Cardiac septum (tissue), 1 donor: ENCODE measurements around the gene MEGF8. TPM values are rescaled to one million over a fixed set of nuclear protein-coding genes. Genes with fewer than 3 reads are reported as not detected.

Source experiments
- DNase-seq: peaks from one replicate; pipeline ENCODE4 v3.0.0-alpha.2; 2020; ENCODE audit warnings: low spot score
- intact Hi-C: fragments of 100-400 bp; cut with DNase I; formaldehyde crosslinking; loops from one replicate; pipeline ENCODE4 v1.14.0; 2022
- total RNA-seq: library from RNA; stranded (reverse); fragmentation: NEBNext Ultra II Directional; extraction: Animal tissue kit (Norgen Biotek cat#: 25700); gene quantifications from one replicate; pipeline ENCODE4 v1.2.1, GENCODE V29; 2021
- donor health status: DM: no; HTN: no; CAD: no.

MEGF8 gene
- total RNA-seq, 1 donor from 2014 or later, result 45.8 TPM

DNA sequence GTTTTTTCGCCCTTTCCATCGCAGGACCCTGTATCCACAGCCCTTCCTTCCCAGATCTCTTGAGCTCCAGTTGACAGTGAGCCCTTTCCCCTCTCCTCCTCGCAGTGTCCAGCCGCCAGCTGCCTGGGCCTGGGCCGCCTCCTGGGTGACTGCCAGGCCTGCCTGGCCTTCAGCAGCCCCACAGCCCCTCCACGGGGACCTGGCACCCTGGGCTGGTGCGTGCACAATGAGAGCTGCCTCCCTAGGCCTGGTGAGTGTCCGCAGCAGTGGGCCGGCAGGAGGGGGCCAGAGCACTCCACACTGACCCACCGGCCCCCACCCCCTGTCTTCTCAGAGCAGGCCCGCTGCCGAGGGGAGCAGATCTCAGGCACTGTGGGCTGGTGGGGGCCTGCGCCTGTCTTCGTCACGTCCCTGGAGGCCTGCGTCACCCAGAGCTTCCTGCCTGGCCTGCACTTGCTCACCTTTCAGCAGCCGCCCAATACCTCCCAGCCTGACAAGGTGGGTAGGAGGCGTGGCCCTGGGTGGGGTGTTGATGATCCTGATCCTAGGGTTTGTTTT lies 19.0 kb downstream of the MEGF8 start:
- no peak for DNase-seq
- intact Hi-C loops, result no loop called here

DNA sequence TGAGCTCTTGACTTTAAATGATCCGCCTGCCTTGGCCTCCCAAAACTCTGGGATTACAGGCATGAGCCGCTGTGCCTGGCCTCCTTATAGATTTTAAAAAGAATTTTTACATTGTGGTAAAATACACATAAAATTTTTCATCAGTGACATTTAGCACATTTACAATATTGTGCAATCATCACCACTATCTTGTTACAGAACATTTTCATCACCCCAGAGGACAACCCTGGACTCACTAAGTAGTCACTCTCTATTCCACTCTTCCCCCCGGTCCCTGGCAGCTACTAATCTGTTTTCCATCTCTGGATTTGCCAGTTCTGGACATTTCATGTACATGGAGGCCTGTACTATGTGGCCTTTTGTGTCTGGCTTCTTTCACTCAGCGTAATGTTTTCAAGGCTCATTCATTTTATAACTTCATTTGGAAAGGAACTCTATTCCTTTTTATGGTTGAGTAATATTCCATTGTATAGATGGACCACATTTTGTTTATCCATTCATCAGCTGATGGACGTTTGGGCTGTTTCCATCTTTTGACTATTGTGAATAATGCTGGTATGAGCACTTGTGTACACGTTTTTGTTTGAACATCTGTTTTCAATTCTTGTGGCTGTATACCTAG lies 19.9 kb downstream of the MEGF8 start:
- no peak for DNase-seq
- intact Hi-C loops, result no loop called here

DNA sequence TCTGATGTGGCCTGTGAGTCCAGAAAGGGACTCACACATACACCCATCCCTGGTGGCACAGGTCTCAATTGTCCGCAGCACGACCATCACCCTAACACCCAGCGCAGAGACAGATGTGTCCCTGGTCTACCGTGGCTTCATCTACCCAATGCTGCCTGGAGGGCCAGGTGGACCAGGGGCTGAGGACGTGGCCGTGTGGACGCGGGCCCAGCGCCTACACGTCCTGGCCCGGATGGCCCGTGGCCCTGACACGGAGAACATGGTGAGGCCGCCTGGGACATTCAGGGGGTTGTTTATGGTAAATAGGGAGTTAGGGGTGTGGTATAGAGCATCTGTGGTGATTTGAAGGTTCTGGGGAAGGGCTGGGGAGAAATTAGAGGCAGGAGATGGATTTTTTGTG lies 22.8 kb downstream of the MEGF8 start:
- intact Hi-C loops, result no loop called here
- no peak for DNase-seq

DNA sequence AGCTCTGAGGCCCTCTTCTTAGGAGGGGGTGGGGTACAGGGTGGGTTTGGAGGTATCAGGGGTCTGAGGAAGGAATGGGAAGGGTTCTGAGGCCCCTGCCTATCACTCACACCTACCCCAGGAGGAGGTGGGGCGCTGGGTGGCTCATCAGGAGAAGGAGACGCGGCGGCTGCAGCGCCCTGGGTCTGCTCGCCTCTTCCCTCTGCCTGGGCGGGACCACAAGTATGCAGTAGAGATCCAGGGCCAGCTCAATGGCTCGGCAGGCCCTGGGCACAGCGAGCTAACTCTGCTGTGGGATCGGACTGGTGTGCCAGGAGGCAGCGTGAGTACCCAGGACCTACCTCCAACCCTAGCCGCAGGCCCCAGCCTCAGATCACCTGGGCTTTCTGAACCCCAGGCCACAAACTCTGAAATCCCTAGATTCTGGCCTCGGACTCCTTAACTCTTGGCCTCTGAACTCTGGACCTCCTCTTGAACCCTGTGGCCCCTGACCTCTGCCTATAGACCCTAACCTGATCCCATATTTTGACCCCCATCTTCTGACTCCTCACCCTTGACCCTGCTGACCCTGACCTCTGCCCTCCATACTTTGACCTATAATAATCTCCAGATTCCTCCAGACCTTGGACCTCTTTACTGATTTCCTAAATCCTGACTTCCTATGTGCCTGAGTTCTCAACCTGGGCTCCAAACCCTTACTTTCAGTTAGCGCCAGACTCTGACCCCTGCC lies 24.1 kb downstream of the MEGF8 start:
- intact Hi-C loops, result no loop called here
- no peak for DNase-seq

DNA sequence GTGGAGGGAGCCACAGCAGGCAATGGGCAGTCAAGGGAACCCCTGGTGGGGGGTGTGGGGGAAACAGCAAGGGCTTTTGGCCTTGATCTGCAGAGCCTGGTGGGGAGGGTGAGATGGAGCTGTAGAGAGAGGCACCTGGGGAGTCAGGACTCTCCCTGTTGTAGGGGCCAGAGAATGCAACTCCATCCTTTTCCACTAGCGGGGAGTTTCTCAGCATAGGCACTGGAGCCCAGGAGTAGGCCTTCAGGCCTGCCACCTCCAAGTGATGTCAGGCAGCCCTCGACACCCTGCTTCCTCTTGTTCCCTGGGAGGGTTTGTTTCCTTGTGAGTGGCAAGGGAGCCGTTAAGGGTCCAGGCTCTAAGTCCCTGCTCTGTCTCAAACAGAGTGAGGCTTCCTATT lies 25.0 kb downstream of the MEGF8 start:
- intact Hi-C loops, result no loop called here
- no peak for DNase-seq

DNA sequence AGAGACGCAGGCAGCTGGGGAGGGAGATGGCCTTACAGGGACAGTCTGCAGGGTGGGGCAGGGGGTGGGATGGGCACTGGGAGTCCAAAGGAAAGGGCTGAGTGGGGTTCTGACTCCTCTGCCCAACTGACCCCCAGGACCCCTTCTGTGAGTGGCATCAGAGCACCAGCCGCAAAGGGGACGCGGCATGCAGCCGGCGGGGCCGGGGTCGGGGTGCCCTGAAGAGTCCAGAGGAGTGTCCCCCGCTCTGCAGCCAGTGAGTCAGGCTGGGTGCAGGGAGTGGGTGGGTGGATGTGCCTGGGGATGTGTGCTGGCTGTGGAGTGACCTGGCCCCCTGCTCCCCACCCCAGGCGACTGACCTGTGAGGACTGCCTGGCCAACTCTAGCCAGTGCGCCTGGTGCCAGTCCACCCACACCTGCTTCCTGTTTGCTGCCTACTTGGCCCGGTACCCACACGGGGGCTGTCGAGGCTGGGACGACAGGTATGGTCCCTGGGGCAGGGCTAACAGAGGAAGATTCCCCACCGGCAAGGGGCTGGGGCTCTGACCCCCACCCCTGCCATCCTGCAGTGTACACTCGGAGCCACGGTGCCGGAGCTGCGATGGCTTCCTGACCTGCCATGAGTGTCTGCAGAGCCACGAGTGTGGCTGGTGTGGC lies 25.8 kb downstream of the MEGF8 start:
- DNase-seq, result no peak
- intact Hi-C loops, result no loop called here

DNA sequence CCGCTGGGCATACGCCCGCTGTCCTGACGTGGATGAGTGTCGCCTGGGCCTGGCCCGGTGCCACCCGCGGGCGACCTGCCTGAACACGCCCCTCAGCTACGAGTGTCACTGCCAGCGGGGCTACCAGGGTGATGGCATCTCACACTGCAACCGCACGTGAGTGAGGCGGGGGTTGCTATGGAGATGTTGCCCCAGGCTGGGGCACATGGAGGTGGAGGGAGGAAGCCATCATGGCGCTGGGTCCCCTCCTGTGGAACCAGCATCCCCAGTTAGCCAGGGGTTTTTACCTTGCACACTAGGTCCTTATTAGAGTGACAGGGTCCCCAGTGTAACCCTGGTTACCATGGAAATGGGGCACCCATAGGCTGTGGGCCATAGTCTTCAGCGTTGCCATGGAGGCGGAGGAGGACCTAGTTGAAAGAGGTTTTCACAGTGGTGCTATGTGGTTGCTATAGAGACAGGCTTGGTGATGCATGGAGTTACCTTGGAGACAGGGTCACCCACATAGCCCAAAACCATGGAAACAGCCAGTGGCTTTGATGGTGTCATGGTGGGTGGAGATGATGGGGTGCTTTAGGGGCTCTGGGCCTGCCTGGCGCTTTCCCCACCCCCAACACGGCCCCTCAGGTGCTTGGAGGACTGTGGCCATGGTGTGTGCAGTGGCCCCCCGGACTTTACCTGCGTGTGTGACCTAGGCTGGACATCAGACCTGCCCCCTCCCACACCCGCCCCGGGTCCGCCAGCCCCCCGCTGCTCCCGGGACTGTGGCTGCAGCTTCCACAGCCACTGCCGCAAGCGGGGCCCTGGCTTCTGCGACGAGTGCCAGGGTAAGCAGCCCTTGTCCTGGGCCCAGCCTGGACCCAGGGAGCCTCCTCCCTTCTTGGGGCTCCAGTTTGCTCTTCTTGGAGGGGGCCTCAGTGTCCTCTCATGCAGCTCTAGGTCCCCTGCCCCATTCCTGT lies 27.1 kb downstream of the MEGF8 start:
- intact Hi-C loops, result no loop called here
- DNase-seq, result no peak

DNA sequence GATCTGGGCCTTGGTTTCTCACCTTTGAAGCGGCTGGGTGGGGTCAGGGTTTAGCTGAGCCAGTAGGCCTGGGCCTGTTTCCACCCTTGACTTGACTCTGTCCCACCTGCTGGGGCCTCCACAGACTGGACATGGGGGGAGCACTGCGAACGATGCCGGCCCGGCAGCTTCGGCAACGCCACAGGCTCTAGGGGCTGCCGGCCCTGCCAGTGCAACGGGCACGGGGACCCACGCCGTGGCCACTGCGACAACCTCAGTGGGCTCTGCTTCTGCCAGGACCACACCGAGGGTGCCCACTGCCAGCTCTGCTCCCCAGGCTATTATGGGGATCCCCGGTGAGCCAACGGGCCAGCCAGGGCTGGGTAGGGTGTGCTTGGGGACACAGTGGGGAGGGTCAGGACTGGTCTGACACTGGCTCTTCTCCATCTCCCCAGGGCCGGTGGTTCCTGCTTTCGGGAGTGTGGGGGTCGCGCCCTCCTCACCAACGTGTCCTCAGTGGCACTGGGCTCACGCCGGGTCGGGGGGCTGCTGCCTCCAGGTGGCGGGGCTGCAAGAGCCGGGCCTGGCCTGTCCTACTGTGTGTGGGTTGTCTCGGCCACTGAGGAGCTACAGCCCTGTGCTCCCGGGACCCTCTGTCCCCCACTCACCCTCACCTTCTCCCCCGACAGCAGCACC lies 28.0 kb downstream of the MEGF8 start:
- DNase-seq, result no peak
- intact Hi-C loops, result no loop called here

DNA sequence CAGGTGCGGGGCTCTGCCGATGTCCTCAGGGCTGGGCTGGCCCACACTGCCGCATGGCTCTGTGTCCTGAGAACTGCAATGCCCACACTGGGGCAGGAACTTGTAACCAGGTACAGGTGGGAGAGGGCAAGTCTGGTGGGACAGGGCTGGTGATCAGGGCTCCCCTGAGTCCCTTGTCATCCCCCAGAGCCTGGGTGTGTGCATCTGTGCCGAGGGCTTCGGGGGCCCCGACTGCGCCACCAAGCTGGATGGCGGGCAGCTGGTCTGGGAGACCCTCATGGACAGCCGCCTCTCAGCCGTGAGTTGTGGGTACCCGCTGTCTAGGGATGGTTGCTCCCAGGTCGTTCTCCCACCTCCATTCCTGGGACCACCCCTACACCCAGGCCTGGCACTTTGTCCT lies 30.5 kb downstream of the MEGF8 start:
- DNase-seq, result no peak
- intact Hi-C loops, result no loop called here

DNA sequence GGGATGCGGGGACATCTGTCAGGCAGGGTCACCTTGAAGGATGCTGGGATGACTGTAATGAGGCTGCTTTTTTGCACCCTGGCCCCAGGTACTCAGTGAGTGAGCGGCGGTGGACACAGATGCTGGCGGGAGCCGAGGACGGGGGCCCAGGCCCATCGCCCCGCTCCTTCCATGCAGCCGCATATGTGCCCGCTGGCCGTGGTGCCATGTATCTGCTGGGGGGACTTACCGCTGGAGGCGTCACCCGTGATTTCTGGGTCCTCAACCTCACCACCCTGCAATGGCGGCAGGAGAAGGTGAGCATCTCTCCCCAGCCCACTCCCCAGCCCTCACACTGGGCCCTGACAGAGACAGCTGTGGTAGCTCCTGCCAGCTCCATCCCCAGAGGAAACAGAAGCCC lies 31.3 kb downstream of the MEGF8 start:
- intact Hi-C loops, result no loop called here
- no peak for DNase-seq

DNA sequence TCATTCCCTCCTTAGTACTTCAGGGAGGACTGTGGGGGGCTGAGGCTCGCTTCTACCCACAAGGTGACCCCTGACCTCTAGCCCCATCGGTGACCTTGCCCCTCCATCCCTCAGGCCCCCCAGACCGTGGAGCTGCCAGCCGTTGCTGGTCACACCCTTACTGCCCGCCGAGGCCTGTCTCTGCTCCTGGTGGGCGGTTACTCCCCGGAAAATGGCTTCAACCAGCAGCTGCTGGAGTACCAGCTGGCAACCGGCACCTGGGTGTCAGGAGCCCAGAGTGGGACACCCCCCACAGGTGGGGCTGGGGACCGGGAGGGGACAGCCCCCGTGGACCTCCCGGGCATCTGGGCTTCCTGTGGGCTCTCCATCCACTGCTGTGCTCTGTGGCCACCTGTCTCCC lies 31.9 kb downstream of the MEGF8 start:
- intact Hi-C loops, result no loop called here
- no peak for DNase-seq

DNA sequence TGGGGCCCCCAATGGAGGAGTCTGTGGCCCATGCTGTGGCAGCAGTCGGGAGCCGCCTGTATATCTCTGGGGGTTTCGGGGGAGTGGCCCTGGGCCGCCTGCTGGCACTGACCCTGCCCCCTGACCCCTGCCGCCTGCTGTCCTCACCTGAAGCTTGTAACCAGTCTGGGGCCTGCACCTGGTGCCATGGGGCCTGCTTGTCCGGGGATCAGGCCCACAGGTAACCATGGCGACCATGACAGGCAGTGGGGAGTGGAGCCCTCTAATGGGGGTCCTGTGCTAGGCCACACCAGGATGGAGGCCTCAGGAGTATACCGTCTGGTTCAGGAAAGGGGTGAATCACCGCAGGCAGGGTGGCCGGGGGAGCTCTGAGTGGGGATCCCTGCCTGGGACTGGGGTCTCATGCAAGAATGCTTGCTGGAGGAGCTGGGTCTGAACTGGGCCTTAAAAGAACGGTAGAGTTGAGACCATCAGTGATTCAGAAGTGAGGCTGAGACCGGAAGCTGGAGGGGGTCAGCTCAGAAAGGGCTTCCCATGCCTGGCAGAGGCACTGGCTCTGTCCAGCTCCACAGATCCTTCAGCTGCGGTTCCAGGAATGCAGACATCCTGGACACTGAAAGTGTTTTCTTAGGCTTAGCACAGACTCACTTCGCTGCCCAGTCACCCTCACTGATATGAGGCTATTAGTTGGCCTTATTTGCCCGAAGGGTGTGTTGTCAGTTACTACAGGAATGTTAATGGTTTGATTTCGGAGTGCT lies 35.5 kb downstream of the MEGF8 start:
- DNase-seq, result no peak
- intact Hi-C loops, result no loop called here

DNA sequence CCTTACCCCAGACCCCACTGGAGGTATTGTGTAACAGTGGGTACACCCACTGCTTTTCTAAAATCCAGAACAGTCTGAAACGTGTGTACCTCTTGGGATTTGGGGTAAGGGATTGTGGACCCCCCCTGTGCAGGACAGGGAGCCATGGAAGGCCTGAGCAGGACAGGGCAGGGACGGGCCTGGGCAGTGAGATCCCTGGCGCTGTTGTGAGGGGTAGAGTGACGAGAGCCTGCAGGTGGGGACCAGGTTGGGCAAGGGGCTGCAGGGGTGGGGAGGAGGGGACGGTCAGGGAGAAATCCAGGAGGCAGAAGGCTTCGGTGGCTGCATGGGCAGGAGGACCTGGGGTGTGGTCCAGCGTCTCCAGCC lies 36.1 kb downstream of the MEGF8 start:
- intact Hi-C loops, result no loop called here
- no peak for DNase-seq

DNA sequence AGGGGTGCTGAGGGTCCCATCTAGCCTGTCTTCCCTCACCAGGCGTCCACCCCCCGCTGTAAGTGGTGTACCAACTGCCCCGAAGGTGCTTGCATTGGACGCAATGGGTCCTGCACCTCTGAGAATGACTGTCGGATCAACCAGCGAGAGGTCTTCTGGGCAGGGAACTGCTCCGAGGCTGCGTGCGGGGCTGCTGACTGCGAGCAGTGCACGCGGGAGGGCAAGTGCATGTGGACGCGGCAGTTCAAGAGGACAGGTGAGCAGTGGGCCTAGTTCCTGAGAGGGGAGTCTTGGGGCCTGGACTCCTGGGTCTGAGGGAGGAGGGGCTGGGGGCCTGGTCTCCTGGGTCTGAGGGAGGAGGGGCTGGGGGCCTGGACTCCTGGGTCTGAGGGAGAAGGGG lies 36.9 kb downstream of the MEGF8 start:
- DNase-seq, result no peak
- intact Hi-C loops, result no loop called here

DNA sequence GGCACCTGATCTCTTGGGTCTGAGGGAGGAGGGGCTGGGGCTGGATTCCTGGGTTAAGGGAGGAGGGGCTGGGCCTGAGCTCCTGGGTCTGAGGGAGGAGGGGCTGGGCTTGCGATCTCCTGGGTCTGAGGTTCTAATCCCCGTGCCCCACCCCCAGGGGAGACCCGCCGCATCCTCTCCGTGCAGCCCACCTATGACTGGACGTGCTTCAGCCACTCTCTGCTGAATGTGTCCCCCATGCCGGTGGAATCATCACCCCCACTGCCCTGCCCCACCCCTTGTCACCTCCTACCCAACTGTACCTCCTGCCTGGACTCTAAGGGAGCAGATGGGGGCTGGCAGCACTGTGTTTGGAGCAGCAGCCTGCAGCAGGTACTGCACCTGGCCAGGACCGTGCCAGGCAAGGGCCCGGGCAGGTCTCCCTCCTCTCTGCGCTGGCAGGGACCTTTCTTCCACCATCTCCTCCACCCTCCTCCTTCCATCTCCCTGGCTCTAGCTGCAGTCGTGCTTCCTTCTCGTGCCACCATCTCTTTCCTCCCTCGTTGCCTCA lies 37.5 kb downstream of the MEGF8 start:
- intact Hi-C loops, result no loop called here
- no peak for DNase-seq

DNA sequence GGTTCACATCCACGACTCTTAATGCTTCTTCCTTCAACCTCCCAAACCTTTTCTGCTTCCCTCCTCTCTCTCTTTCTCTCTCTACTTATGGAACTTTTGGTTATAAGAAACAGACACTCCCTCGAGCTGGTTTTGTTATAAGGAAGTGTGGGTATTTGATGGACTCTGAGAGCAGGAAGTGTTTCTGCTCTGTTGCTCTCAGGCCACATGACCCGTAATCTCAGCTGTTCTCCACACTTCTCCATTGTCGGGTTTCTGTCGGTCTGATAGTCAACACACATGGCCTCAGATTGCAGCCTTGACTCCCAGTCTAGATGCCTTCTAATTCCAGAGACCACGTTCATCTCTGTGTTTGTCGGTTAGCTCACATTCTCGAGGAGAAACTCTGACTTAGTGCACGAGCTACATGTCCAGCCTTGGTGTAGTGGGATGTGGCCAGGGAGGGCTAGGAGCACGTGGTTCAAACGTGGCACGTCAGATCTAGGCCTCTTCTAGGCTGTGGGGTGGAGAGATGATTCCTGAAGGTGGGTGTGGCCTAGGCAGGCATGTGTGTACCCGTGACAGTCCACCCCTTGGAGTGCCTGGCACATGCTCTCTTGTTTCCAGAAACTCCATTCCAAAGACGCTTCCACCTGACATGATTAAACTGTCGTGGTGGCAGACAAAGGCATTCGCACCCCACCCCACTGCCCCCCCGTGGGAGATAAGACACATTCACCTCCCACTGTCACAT lies 38.3 kb downstream of the MEGF8 start:
- DNase-seq, result no peak
- intact Hi-C loops, result no loop called here

DNA sequence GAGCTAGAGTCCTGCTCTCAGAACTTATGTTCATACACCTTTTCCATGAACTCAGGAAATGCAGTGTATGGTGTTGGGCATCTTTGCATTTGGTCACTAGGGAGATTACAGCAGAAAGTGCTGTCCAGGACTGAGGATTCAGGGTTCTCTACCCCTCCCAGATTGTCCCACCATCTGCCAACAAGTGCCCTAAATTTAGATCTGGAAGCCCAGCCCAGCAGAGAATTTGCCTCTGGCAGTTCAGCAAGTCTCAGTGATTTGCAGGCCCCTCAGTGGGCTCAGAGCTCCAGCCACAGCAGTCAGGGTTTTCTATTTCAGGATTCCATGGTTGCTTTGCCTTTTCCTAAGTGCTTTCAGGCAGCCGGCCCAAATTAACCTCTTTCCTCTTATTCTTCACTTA lies 41.2 kb downstream of the MEGF8 start:
- intact Hi-C loops, result no loop called here
- DNase-seq, result no peak

DNA sequence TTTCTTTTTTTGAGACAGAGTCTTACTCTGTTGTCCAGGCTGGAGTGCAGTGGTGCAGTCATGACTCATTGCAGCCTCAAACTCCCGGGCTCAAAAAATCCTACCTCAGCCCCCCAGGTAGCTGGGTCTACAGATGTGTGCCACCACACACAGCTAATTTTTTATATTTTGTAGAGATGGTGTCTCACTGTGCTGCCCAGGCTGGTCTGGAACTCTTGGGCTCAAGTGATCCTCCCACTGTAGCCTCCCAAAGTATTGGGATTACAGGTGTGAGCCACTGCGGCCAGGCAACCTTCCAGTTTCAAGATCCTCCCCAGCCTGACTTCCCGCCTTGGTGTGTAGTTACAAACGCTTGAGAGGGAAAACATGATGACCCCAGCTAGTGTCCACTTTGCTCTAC lies 42.5 kb downstream of the MEGF8 start:
- no peak for DNase-seq
- intact Hi-C loops, result no loop called here
